GM10266 (cell line): ENCODE results near the gene TMEM178B.

Source experiments
- DNase-seq: peaks from one replicate; pipeline ENCODE4 v3.0.0; 2012; ENCODE audit errors: extremely low spot score
- CTCF ChIP-seq: IDR thresholded peaks from 2 replicates; pipeline ENCODE4 v1.5.1; 2012; ENCODE audit warnings: mild to moderate bottlenecking, low read depth; ENCODE audit not compliant: control insufficient read depth, insufficient read depth; ENCODE audit errors: missing control alignments

The TMEM178B gene

GRCh38 chr7:141272417-141272816, 198.6 kb downstream of the TMEM178B start:
- TF ChIP-seq CTCF, result no peak
- no peak for DNase-seq

- TF ChIP-seq CTCF, result no peak
These were observed 201.5 kb downstream of the TMEM178B start for GRCh38 chr7:141275350-141275749.

GRCh38 chr7:141276031-141276430, 202.2 kb downstream of the TMEM178B start:
- no peak for DNase-seq
- no peak for TF ChIP-seq CTCF

More at GRCh38 chr7:141275350-141275749, 201.5 kb downstream of the TMEM178B start:
- no peak for DNase-seq

- no peak for DNase-seq
- no peak for TF ChIP-seq CTCF
These were observed 206.2 kb downstream of the TMEM178B start for GRCh38 chr7:141280100-141280499.

- TF ChIP-seq CTCF, result no peak
- DNase-seq, result no peak
These were observed 207.4 kb downstream of the TMEM178B start for GRCh38 chr7:141281311-141281710.

- no peak for TF ChIP-seq CTCF
- no peak for DNase-seq
These were observed 212.7 kb downstream of the TMEM178B start for GRCh38 chr7:141286522-141286921.

- no peak for TF ChIP-seq CTCF
- no peak for DNase-seq
These were observed 214.1 kb downstream of the TMEM178B start for GRCh38 chr7:141287936-141288335.

GRCh38 chr7:141288626-141289025, 214.8 kb downstream of the TMEM178B start:
- DNase-seq, result no peak
- no peak for TF ChIP-seq CTCF
